B cell (primary cell): Measurements from ENCODE around the gene LRRN3.

Experiments
- EZH2 ChIP-seq: IDR thresholded peaks from 2 replicates; pipeline ENCODE4 v1.6.1; 2012; ENCODE audit warnings: borderline replicate concordance, low read depth, mild to moderate bottlenecking, moderate library complexity, low read length; ENCODE audit not compliant: insufficient read depth, poor library complexity, severe bottlenecking
- TF ChIP-seq, protein P1 (sequence below): fragments of 200-600 bp; IDR thresholded peaks from one replicate; pipeline ENCODE4 v1.8.0; 2022; ENCODE audit warnings: antibody characterized with exemption, mild to moderate bottlenecking

- TF ChIP-seq, protein P1, sequence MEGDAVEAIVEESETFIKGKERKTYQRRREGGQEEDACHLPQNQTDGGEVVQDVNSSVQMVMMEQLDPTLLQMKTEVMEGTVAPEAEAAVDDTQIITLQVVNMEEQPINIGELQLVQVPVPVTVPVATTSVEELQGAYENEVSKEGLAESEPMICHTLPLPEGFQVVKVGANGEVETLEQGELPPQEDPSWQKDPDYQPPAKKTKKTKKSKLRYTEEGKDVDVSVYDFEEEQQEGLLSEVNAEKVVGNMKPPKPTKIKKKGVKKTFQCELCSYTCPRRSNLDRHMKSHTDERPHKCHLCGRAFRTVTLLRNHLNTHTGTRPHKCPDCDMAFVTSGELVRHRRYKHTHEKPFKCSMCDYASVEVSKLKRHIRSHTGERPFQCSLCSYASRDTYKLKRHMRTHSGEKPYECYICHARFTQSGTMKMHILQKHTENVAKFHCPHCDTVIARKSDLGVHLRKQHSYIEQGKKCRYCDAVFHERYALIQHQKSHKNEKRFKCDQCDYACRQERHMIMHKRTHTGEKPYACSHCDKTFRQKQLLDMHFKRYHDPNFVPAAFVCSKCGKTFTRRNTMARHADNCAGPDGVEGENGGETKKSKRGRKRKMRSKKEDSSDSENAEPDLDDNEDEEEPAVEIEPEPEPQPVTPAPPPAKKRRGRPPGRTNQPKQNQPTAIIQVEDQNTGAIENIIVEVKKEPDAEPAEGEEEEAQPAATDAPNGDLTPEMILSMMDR = no peak
- no peak for TF ChIP-seq EZH2
Observed at GRCh38 chr7:111080495-111081105, 10.3 kb upstream of the LRRN3 start.
